HG03108 (cell line): Measurements from ENCODE around the gene EPHB1.

ENCODE experiments used
- ATAC-seq: cut with Tn5 transposase; IDR thresholded peaks from one replicate; pipeline ENCODE4 v1.9.1; 2021; ENCODE audit warnings: moderate library complexity; ENCODE audit not compliant: unreplicated experiment

Gene EPHB1

GRCh38 chr3:134794950-134795745 is at the start of gene EPHB1:
Gene EPHB1, plus strand, starts transcription at chr3:134795260.
- ATAC-seq: peak; percentile 63

GRCh38 chr3:134748698-134749097 is 46.4 kb upstream of the EPHB1 start:
- ATAC-seq: no peak

- ATAC-seq: no peak
These were observed 45.9 kb upstream of the EPHB1 start for GRCh38 chr3:134749174-134749573.

GRCh38 chr3:134749802-134750553 is 45.1 kb upstream of the EPHB1 start:
- ATAC-seq: no peak

GRCh38 chr3:134751831-134752230 is 43.2 kb upstream of the EPHB1 start:
- ATAC-seq: no peak

GRCh38 chr3:134752761-134753461 is 42.1 kb upstream of the EPHB1 start:
- no peak for ATAC-seq

- ATAC-seq: no peak
These were observed 40.9 kb upstream of the EPHB1 start for GRCh38 chr3:134753999-134754742.

GRCh38 chr3:134754768-134755559 is 40.1 kb upstream of the EPHB1 start:
- ATAC-seq: peak; percentile 59

- ATAC-seq: no peak
These were observed 39.2 kb upstream of the EPHB1 start for GRCh38 chr3:134755821-134756220.

GRCh38 chr3:134757549-134758069 is 37.5 kb upstream of the EPHB1 start:
- no peak for ATAC-seq

GRCh38 chr3:134761213-134761612 is 33.8 kb upstream of the EPHB1 start:
- ATAC-seq: no peak

- no peak for ATAC-seq
These were observed 33.0 kb upstream of the EPHB1 start for GRCh38 chr3:134762016-134762415.

- no peak for ATAC-seq
These were observed 29.6 kb upstream of the EPHB1 start for GRCh38 chr3:134765468-134765867.

GRCh38 chr3:134766290-134766689 is 28.8 kb upstream of the EPHB1 start:
- no peak for ATAC-seq

GRCh38 chr3:134768116-134768515 is 26.9 kb upstream of the EPHB1 start:
- ATAC-seq: no peak

GRCh38 chr3:134768837-134769236 is 26.2 kb upstream of the EPHB1 start:
- no peak for ATAC-seq

GRCh38 chr3:134769287-134769868 is 25.7 kb upstream of the EPHB1 start:
- no peak for ATAC-seq

GRCh38 chr3:134772011-134772410 is 23.0 kb upstream of the EPHB1 start:
- no peak for ATAC-seq

- ATAC-seq: no peak
These were observed 22.5 kb upstream of the EPHB1 start for GRCh38 chr3:134772591-134772990.

GRCh38 chr3:134775831-134776230 is 19.2 kb upstream of the EPHB1 start:
- no peak for ATAC-seq
